Central memory CD8-positive, alpha-beta T cell (primary cell): ENCODE data around the gene TMEM200B.

Source experiments
- ATAC-seq: fragments of 150-1000 bp; cut with Tn5 transposase; replicated peaks from 2 replicates; pipeline ENCODE4 v1.10.0; 2022; ENCODE audit warnings: mild to moderate bottlenecking, moderate FRiP score, moderate number of reproducible peaks; ENCODE audit not compliant: poor library complexity, severe bottlenecking; ENCODE audit errors: extremely low read depth
- DNase-seq, 2 donors: peaks; one replicate each; pipeline ENCODE4 v3.0.0; 2021; ENCODE audit warnings: low spot score in 2 of 2
- H3K27ac Mint-ChIP-seq: one replicate; pipeline ENCODE4 v1.8.0; 2022; ENCODE audit warnings: low read depth, mild to moderate bottlenecking, moderate library complexity, mixed read lengths
- H3K27me3 Mint-ChIP-seq: one replicate; pipeline ENCODE4 v1.8.0; 2022; ENCODE audit warnings: mixed read lengths
- H3K36me3 Mint-ChIP-seq: one replicate; pipeline ENCODE4 v1.8.0; 2022; ENCODE audit warnings: mild to moderate bottlenecking, moderate library complexity, mixed read lengths; ENCODE audit not compliant: insufficient read depth
- H3K4me1 Mint-ChIP-seq: one replicate; pipeline ENCODE4 v1.8.0; 2022; ENCODE audit warnings: mixed read lengths
- H3K4me3 Mint-ChIP-seq: one replicate; pipeline ENCODE4 v1.8.0; 2022; ENCODE audit warnings: mild to moderate bottlenecking, moderate library complexity, mixed read lengths
- H3K9me3 Mint-ChIP-seq: one replicate; pipeline ENCODE4 v1.8.0; 2022; ENCODE audit warnings: mixed read lengths

TMEM200B gene

GRCh38 chr1:29129916-29130315 lies 6.2 kb upstream of the TMEM200B start:
- Mint-ChIP-seq H3K27ac (no peak overlapping the region), H3K9me3 (no peaks in the 10 kb centered on the region), H3K36me3 (peaks cover 5% of the 10 kb centered on the region), H3K4me1 (peaks cover 10% of the 10 kb centered on the region), H3K27me3 (peaks cover 37% of the 10 kb centered on the region), H3K4me3 (no peak overlapping the region)
- DNase-seq (no peak), ATAC-seq (no peak)

GRCh38 chr1:29128739-29129138 lies 5.0 kb upstream of the TMEM200B start:
- H3K9me3 Mint-ChIP-seq, result no peaks in the 10 kb centered on the region
- H3K4me3 Mint-ChIP-seq, result no peak overlapping the region
- H3K4me1 Mint-ChIP-seq, result peaks cover 10% of the 10 kb centered on the region
- H3K27me3 Mint-ChIP-seq, result peaks cover 38% of the 10 kb centered on the region
- no peak for ATAC-seq
- peaks cover 5% of the 10 kb centered on the region for H3K36me3 Mint-ChIP-seq
- H3K27ac Mint-ChIP-seq, result no peak overlapping the region
- DNase-seq, result no peak

DNA sequence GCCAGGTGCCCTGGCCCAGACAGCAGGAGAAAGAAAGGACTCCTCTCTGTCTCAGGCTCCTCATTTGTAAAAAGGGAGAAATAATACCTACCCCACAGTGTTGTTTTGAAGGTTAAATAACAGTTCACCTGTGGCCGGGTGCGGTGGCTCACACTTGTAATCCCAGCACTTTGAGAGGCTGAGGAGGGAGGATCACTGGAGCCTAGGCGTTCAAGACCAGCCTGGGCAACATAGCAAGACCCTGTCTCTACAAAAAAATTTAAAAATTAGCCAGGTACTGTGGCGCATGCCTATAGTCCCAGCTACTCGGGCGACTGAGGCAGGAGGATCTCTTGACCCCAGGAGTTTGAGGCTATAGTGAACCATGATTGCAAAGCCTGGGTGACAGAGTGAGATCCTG lies 2.5 kb upstream of the TMEM200B start:
- Mint-ChIP-seq H3K4me1 (peaks cover 16% of the 10 kb centered on the region), H3K36me3 (peaks cover 6% of the 10 kb centered on the region), H3K27ac (no peak overlapping the region), H3K4me3 (peak overlapping the region; percentile 81), H3K27me3 (peaks cover 26% of the 10 kb centered on the region), H3K9me3 (no peaks in the 10 kb centered on the region)
- DNase-seq, result no peak
- no peak for ATAC-seq

DNA sequence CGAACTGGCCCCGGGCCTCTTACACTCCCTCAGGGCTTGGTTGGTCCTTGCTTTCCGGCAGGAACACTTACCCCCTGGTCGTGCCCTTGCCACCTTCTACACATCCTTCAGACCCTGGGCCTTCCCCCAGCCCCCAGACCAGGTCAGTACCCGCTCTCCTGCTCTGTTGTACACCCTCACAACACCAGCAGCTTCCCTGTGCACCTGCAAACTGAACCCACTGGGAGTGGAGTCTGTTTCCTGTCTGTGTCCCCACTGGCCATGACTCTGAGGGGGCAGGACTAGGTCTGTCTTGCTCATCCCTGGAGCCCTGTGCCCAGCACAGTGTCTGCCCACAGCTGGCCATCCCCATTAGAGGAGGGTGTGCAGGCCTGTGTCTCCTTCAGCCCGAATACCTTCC lies 2.1 kb upstream of the TMEM200B start:
- Mint-ChIP-seq H3K4me1 (peaks cover 16% of the 10 kb centered on the region), H3K27ac (peak overlapping the region; percentile 47), H3K27me3 (peaks cover 26% of the 10 kb centered on the region), H3K4me3 (peak overlapping the region; percentile 81), H3K36me3 (peaks cover 9% of the 10 kb centered on the region), H3K9me3 (no peaks in the 10 kb centered on the region)
- DNase-seq (no peak), ATAC-seq (no peak)

DNA sequence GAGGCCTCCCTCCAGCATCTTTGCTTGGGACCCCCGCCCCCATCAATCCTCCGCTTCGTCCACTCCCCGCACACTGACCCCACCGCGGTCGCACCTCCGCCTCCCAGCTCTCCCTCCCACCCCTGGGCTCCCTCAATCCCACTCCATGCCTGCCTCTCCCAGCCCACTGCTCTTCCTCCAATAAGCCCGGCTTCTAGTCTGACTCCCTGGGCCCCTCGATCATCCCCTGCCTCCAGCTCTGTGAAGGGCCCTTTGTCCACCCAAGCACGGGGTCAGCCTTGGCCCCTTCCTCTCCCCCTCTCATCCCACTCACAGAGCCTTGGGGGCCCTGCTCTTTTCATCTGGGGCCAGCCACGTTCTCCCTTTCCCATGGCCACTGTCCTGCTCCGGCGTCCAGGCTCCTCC lies 1.5 kb upstream of the TMEM200B start:
- H3K9me3 Mint-ChIP-seq, result no peaks in the 10 kb centered on the region
- ATAC-seq (no peak), DNase-seq (no peak)
- peaks cover 16% of the 10 kb centered on the region for H3K4me1 Mint-ChIP-seq
- peaks cover 15% of the 10 kb centered on the region for H3K36me3 Mint-ChIP-seq
- H3K4me3 Mint-ChIP-seq, result peak overlapping the region; percentile 81
- peak overlapping the region; percentile 47 for H3K27ac Mint-ChIP-seq
- H3K27me3 Mint-ChIP-seq, result peaks cover 24% of the 10 kb centered on the region

GRCh38 chr1:29124366-29125236 lies 898 bp upstream of the TMEM200B start:
- Mint-ChIP-seq H3K27me3 (peaks cover 18% of the 10 kb centered on the region), H3K27ac (no peak overlapping the region), H3K4me3 (peak overlapping the region; percentile 81), H3K36me3 (peaks cover 18% of the 10 kb centered on the region), H3K9me3 (no peaks in the 10 kb centered on the region), H3K4me1 (peaks cover 16% of the 10 kb centered on the region)
- ATAC-seq (peak; percentile 38), DNase-seq (peak; percentile 22 to 31)

DNA sequence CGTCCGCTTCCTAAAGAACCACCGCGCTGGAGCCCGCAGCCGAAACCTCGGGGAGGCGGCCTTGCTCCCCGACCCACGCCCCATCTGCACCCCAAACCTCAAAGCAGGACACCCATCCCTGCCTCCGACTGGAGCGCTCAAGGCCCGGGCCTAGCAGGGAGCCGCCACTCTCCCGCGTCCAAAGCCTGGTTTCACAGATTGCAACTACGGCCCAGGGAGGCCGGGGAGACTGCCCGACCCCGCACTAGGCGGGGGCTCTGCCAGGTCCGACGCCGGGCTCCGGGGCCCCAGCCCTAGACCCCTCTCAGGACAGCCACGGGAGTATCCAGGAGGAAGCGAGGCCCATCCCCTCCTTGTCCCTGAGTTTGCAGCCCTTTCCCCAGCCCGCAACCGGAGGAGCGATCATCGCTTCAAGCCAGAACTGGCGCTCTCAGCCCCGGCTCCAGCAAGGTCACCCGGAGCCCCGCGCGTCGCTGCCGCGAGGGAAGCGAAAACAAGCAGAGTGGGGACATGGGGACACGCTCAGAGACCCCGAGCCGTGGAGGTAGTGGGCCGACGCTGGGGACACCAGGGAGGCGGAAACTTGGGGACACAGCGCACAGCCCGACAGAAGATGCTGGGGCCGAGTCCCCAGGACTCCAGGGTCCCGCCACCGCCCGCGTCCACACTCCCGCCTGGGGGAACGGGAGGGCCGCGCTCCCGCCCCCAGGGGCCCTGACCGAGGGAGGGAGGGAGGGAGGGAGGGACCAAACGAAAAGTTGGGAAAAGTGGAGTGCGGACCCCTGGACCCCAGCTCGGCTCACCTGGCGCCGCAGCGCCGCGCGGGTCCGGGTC lies 433 bp downstream of the TMEM200B start:
- ATAC-seq (no peak), DNase-seq (no peak)
- no peak overlapping the region for H3K27ac Mint-ChIP-seq

DNA sequence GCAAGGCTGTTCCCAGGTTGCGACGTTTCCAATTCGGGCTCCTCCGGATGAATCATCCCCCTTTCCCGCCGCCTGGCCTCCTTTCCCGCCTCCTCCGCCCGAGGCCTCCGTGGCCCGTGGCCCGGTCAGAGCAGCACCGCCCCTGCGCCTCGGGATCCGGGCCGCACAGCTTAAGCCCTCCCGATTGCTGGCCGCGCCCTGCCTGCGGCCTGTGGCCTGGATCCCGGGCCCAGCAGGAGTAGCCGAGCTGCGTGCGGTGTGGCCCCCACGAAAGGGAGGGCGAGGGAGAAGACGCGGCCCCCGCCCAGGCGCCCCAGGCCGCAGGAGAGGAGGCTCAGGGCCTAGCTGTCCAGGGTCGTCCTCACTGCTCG lies 1.0 kb downstream of the TMEM200B start:
- DNase-seq (no peak), ATAC-seq (no peak)
- Mint-ChIP-seq H3K4me1 (peaks cover 24% of the 10 kb centered on the region), H3K27me3 (peaks cover 15% of the 10 kb centered on the region), H3K4me3 (peak overlapping the region; percentile 70), H3K27ac (no peak overlapping the region), H3K9me3 (no peaks in the 10 kb centered on the region), H3K36me3 (peaks cover 30% of the 10 kb centered on the region)

More for the DNA sequence above, 433 bp downstream of the TMEM200B start:
- no peaks in the 10 kb centered on the region for H3K9me3 Mint-ChIP-seq
- H3K4me3 Mint-ChIP-seq, result peak overlapping the region; percentile 70
- peaks cover 15% of the 10 kb centered on the region for H3K27me3 Mint-ChIP-seq
- H3K4me1 Mint-ChIP-seq, result peaks cover 24% of the 10 kb centered on the region
- peaks cover 27% of the 10 kb centered on the region for H3K36me3 Mint-ChIP-seq

DNA sequence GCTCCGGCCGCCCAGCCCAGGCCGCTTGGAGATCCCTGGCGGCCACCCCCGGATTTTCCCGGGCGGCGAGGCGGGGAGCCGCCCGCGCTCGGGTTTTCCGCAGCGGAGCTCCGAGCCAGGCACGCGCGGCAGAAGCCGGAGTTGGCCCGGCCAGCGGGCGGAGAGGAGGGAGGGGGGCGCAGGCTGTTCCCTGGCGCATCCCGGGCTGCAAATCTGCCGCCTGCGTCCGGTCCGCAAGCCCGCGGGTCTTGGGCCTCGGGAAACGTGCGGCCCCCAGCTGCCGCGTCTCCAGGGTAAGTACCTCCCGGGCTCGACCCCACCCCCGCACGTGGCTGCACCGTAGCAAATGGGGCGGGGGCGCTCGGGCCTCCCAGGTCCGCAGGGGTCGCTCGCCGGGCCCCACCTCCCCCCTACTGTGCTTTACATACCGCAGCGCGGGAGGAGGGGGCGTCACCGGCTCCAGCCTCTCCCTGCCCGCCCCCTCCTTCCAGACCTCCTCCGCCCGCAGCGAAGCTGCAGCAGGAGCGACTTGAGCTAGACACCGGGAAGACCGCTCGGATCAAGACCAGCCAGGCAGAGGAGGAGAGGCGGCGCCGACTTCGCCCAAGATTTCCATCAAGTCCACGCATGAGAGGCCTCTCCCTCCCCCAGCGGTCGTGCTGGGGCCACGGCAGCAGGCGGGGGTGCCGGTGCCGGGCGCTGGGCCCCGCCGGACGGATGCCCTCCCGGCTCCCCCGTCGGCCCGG lies 1.6 kb downstream of the TMEM200B start:
- H3K27me3 Mint-ChIP-seq, result peaks cover 15% of the 10 kb centered on the region
- H3K4me1 Mint-ChIP-seq, result peaks cover 24% of the 10 kb centered on the region
- DNase-seq (no peak), ATAC-seq (no peak)
- H3K36me3 Mint-ChIP-seq, result peaks cover 36% of the 10 kb centered on the region
- peak overlapping the region; percentile 70 for H3K4me3 Mint-ChIP-seq
- no peak overlapping the region for H3K27ac Mint-ChIP-seq
- H3K9me3 Mint-ChIP-seq, result no peaks in the 10 kb centered on the region

- H3K9me3 Mint-ChIP-seq, result no peaks in the 10 kb centered on the region
- peaks cover 40% of the 10 kb centered on the region for H3K36me3 Mint-ChIP-seq
- peak; percentile 7 for ATAC-seq
- no peak overlapping the region for H3K27ac Mint-ChIP-seq
- peaks cover 15% of the 10 kb centered on the region for H3K27me3 Mint-ChIP-seq
- H3K4me1 Mint-ChIP-seq, result peaks cover 24% of the 10 kb centered on the region
- DNase-seq, result no peak
- H3K4me3 Mint-ChIP-seq, result no peak overlapping the region
These were observed 2.2 kb downstream of the TMEM200B start for GRCh38 chr1:29121516-29121935.

DNA sequence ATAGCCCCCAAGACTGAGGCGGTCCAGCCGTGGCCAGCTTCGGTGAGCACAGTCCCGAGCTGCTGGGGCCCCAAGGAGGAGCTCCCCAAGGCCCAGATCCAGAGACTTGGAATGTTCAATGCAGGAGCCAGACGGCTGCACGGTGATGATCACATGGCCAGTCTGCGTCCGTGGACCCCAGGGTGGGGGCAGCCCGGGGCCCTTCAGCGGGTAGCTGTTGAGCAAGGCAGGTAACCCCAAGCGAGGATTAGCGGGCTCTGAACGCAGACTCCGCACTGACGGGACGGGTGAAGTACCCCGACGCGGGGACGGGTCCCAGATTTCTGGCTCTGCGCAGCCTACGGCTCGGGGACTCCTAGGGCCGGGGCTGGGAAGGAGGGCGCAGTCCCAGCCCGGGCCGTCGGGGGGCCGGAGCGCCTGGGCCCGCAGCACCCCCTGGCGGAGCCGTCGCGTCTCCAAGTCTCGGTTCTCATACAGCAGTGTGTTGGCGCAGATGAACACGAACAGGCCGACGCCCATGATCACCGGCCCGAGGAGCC lies 2.7 kb downstream of the TMEM200B start:
- H3K36me3 Mint-ChIP-seq, result peaks cover 45% of the 10 kb centered on the region
- no peaks in the 10 kb centered on the region for H3K9me3 Mint-ChIP-seq
- peak; percentile 78 for ATAC-seq
- peaks cover 12% of the 10 kb centered on the region for H3K27me3 Mint-ChIP-seq
- H3K27ac Mint-ChIP-seq, result no peak overlapping the region
- peak; percentile 54 to 55 for DNase-seq
- H3K4me1 Mint-ChIP-seq, result peaks cover 23% of the 10 kb centered on the region
- no peak overlapping the region for H3K4me3 Mint-ChIP-seq

DNA sequence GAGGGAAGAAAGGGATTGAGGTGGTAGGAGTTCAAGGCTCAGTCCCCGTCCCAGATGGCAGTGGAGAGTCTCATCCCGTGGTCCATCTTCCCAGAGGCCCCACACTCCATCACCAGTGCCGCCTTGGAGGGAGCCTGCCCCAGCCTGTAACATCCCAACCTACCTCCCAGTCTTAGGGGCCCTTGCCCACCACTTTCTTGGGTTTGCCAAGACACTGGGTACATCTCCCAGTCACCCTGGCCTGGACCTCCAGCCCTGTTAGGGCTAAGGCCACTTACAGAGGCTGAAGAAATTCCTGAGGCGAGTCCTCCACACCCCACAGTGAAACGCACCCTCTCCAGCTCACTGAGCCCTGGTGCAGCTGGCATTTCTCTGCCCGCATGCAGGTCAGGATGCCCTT lies 3.3 kb downstream of the TMEM200B start:
- Mint-ChIP-seq H3K9me3 (no peaks in the 10 kb centered on the region), H3K27me3 (peaks cover 5% of the 10 kb centered on the region), H3K36me3 (peaks cover 47% of the 10 kb centered on the region), H3K27ac (no peak overlapping the region), H3K4me3 (no peak overlapping the region), H3K4me1 (peaks cover 17% of the 10 kb centered on the region)
- DNase-seq (no peak), ATAC-seq (no peak)
